ENCODE results near the gene MROH7.

Gene MROH7

DNA sequence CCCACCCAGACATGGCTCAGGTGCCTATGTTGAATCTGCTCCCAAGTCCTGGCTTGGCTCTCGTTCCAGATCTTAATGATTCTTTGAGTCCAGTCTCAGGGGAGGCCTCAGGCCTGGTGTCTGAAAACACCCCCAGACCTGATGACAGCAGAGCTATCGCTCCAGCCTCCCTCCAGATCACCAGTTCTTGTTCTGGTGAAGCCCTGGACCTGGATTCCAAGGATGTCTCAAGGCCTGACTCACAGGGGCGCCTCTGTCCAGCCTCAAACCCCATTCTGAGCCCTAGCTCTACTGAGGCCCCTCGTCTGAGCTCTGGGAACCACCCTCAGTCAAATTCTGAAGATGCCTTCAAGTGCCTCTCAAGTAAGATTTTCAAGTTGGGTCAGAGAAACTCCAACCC lies 11.4 kb downstream of the MROH7 start:
- DNase-seq, result no peak

DNA sequence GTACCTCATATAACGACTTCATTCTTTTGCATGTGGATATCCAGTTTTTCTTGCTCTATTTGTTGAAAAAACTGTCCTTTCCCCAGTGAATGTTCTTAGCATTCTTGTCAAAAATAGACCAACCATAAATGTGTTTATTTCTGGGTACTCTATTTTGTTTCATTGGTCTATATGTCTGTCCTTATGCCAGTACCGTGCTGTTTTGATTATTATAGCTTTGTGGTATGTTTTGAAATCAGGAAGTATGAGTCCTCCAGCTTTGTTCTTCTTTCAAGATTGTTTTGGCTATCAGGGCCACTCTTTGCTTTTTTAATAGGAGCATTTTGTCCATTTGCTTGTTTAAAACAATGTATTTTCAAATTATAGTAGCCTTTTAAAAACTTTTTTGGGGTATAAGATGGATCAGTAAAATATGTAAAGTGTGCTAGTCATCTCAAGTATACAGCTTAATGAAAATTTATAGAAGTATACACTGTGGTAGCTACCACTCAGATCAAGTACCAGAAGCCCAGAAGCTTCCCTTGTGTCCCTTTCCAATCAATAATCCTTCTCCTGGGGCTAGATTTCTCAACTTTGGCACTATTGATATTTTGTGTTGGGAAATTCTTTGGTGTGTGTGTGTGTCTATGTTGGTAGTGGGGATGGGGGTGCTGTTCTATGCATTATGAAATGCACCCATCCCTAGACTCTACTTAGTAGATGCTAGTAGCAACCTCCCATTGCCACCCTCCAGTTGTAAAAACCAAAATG lies 16.8 kb downstream of the MROH7 start:
- no peak for DNase-seq

DNA sequence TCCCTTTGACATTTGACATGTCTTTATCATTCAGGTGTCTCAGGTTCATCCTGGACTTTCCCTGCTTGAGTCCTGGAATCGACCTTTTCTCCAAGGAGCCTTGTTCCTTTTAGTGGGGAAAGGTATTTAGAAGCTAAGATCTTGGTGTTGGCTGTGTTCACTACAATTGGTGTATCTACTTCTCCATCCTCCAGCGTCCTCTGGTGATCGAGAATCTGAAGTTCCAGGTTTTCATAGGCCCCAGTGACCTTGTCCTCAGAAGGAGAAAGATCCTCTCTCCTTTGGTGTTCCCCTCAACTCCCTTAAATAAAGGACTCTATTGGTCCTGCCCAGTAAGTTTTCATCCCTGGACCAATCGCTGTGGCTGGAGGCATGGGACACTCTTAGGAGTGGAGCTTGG lies 22.1 kb downstream of the MROH7 start:
- no peak for DNase-seq

DNA sequence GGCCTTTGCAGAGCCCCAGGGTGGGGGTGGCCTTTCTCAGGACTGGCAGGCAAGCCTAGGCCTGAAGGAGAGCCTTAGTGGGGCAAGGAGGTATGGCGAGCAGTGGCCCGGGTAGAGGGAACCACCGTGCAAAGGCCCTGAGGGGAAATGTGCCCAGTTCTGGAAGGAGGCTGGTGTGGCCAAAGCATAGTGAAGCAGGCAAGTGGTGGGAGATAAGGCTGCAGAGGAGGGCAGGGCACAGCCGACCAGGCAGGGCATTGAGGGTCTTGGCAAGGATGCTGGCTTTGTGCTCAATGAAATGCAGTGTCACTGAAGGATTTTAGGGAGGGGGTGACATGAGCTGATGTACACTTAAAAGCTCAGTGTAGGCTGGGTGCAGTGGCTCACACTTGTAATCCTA lies 22.8 kb downstream of the MROH7 start:
- DNase-seq, result no peak

DNA sequence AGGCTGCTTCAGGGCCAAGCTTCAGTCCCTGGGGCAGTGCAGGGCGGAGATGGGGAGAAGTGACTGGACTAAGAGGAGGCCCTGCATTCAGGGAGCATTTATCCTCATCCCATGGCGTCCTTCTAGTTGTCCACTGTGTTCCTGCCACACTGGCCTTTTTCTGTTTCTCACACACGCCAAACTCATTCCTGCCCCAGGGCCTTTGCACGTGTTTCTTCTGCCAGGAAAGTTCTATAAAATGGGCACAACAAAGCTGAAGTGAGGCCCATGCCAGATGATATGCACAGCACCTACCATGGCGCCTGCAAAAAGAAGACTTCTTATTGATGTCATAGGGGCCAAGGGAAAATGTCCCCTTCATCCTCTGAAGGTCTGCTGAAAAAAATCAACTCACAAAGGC lies 24.3 kb downstream of the MROH7 start:
- DNase-seq, result no peak

DNA sequence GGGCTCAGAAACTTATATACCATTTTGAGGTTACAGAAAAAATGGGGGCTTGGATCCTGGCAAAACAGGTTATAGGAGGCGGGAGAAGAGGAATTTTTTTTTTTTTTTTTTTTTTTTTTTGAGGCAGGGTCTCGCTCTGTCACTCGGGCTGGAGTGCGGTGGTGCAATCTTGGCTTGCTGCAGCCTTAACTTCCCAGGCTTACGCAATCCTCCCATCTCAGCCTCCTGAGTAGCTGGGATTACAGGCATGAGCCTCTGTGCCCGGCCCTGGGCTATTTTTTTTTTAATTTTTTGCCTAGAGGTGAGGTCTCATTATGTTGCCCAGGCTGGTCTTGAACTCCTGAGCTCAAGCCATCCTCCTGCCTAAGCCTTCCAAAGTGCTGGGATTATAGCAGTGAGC lies 24.7 kb downstream of the MROH7 start:
- DNase-seq, result no peak

DNA sequence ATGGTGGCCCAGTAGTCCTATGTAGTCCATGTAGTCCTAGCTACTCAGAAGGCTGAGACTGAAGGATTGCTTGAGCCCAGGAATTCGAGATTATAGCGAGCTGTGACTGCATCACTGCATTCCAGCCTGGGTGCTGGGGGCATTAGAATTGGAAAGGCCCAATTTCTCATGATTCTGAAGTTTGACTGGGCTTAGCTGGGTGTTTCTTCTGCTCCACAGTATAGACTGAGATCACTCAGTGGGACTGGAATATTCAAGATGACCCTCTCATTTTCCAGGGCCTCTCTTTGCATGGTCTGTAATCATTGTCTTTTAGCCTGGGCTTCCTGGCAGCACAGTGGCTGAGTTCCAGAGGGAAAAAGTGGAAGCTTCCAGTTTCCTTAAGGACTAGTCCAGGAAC lies 26.2 kb downstream of the MROH7 start:
- DNase-seq, result no peak

DNA sequence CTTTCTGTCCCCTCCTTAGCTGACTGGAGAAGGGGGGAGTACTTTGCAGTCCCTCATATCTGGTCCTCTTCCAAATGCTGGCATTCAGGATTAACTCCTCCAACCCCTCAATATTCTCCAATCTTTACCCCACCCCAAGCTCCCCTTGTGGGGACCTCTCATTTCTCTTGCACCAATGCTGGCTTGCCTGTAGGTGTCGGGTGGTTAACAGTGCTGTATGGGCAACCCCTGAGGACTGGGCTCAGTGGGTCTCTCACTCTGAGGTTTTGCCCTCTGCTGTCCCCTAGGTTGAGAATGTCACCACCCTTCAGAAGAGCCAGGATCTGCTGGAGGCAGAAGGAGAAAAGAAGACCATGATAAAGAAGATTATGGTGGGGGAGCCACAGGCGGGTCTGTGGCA lies 27.0 kb downstream of the MROH7 start:
- no peak for DNase-seq

DNA sequence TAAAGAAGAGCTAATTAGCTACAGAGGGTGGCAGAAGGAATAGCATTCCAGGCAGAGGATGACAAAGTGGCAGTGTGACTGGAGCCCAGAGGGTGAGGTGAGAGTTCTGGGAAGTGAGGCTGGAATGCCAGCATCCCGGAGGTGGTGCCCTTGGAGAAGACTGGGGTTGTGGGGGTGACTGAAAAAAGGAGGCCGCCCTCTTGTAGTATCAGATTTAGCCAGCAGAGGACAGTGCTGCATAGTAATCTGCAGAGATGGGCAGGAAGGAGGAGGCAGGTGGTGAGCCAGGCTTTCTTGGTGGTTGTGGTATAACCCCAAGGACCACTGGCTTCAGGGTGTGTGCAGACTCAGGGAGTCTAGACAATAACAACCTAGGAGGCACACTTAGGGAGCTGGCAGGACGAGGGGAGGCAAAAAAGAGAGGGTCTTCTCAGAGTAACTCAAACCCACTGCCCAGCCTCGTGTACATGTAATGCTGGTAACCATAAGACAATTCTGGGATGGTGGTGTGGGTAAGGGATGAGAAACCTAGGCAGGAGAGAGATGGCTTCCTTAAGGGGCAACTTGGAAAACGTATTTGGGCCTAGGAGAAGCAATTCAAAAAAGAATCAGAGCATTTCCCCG lies 30.5 kb downstream of the MROH7 start:
- peak; percentile 62 for DNase-seq

DNA sequence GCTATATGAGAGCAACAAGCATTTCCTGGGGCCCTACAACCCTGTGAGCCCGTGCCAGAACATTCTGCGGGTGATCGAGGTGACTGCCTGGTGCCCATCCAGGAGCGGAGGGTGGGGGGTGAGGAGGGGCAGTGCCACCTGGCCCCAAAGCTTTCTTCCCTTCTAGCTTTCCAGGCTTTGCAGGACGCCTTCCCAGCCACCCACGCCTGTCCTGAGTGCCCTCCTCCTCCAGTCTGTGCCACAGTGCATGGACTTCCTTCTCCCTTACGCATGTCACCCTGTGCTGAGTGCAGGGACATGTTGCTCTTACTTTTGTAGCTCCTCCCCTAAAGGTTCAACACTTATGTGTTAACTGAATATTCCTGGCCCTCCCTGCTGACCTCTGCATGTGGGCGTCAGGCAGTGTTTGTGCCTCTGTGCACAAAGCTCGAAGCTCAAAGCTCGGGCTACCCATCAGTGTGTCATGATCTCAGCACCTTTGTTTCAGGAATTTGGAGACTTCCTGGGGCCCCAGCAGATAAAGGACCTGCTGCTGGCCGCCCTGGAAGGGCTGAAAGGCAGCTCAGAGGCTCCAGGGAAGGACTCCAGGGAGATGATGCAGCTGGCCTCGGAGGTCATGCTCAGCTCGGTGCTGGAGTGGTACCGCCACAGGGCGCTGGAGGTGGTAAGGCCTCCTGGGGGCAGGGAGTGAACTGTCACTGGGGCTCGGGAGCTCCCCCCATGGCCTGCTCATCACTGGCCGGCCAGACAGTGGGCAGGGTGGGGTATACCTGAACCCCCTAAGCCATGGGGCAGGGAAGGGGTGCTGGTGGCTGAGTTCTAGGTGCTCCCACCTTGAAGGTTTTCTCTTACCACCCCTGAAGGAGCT lies 37.4 kb downstream of the MROH7 start:
- DNase-seq, result no peak

DNA sequence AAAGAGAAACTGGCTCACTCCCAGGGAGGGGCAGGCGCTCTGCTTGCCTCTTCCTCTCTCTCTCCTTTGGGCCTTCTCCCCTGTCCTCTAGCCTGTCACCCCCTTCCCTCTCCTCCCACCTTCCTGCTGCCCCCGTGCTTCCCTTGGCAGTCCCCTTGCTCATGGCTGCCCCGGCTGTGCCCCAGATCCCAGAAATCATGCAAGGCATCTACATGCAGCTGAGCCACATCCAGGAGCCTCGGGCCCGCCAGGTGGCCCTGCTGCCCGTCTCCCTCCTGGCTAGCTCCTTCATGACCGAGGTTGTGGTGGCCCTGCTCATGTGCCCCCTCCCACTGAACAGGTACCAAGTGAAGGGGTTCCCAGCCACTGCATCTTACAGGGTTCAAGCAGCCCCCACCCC lies 38.1 kb downstream of the MROH7 start:
- DNase-seq, result no peak

DNA sequence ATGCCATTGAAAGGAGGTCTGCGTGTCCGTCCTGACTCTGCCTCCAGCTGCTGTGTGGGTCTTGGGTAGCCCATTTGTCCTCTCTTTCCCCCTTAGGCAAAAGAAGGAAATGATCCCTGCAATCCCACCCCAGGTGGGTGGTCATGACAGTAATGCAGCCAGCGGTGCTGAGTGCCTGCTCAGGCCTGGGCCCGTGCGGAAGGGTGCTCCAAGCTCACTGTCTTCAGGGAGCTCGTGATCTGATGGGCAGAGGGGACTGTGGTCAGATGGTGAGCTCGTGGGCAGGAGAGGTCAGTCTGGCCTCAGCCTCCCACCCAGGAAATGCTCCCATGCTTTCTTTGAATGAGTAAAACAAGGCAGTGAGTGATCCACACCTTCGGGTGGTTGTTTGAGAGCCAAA lies 38.8 kb downstream of the MROH7 start:
- DNase-seq, result no peak

DNA sequence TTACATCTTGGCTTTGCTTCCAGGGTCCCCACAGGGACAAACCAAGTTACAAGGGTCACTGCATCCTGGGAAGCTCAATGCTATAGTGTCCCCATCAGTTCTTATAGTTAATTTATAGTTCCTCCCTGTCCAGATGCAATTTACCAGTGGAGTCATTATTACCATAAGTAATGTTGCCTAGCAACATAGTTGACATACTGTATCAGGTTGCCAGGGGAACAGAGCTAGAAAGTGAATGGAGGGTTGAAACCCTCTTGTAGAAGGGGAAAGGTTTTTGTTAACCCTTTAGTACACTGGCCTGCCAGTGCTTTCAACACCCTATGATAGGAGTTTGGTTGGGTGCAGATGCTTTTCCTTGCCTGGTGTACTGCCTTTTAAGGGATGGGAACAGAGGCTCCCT lies 39.8 kb downstream of the MROH7 start:
- no peak for DNase-seq

DNA sequence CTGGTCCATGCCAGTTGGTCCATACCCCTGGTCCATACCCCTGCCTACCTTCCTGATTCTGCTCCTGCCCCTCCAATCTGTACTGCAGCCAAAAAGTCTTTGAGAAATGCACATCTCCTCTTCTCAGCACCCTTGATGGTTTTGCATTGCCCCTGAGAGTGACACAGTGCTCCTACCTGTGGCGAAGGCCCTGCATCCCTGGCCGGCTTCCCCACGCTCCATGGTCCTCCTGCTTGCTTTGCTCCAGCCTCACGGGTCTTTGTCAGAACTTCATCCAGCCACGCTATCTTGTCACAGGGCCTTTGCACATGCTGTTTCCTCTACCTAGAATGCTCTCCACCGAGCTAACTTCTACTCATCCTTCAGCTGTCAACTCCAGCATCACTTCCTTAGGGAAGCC lies 41.9 kb downstream of the MROH7 start:
- DNase-seq, result no peak

DNA sequence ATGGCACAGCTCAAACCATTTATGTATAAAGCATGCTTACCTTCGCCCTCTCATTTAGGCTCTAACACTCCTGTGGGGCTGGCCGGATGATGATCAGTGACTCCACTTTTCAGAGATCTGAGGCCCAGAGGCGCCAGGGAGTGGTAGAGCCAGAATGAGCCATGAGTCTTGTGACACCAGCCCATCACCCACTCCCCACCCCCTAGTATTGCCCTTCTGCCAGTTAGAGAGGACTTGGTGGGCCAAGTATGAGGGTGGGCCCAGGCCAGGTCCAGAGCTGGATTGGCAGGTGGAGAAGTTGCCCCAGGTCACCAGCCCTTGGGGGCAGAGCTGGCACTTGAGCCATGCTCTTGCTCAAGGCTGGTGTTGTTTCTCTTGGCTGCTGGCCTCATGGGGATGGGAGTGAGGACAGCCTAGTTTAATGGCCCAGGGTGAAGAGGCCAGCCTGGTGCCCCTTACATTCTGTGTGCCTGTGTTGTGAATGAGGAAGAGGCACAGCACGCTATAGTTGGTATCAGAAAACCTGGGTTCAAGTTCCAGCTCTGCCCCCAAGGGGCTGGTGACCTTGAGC lies 43.8 kb downstream of the MROH7 start:
- no peak for DNase-seq

DNA sequence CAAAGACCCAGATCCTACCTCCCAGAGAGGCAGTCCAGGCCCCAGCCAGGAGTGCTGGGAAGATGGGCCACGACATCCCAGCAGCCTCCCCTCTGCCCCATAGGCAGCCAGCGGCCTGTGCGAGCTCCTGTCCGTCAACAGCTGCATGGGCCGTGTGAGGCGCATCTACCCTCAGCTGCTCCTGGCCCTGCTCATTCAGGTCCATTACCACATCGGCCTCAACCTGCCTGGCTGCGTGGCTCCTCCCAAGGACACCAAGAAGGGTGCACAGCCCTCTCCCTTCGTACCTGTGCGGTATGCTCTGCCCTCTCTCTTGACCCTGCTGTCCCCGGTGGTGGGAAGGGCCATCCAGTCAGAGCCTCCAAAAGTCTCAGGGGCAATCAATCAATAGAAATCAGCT lies 44.6 kb downstream of the MROH7 start:
- DNase-seq, result no peak

DNA sequence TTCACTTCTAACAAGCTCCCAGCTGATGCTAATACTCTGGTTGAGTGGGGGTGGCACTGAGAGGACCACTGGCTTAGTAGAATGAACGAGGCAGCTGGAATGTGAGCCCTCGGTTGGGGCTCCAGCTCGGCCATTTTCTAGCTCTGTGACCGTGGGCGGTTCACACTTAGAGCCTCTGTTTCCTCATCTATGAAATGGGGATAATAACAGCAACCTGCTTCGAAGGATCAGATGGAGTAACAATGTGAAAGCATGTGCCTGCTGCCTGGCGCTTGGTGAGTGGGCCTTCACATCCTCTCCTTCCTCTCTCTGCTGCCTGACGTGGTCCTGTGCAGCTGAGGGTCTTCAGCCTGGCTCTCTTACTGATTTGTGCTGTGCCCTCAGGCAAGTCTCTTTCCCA lies 53.2 kb downstream of the MROH7 start:
- no peak for DNase-seq

DNA sequence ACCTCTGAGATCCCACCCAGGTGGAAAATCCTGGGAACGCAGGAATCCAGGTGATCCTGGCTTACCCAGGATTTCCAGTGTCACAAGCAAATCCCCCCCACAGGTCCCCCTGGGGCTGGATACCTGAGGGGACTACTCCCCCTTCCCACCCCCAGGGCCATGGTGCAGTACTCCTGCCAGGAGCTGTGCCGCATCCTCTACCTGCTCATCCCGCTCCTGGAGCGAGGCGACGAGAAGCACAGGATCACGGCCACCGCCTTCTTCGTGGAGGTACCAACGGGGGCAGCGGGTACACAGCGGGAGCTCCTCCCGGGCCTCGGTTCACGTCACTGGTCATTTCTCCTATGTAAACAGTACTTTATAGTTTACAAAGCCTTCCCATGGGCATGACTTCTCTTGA lies 53.6 kb downstream of the MROH7 start:
- DNase-seq, result no peak

DNA sequence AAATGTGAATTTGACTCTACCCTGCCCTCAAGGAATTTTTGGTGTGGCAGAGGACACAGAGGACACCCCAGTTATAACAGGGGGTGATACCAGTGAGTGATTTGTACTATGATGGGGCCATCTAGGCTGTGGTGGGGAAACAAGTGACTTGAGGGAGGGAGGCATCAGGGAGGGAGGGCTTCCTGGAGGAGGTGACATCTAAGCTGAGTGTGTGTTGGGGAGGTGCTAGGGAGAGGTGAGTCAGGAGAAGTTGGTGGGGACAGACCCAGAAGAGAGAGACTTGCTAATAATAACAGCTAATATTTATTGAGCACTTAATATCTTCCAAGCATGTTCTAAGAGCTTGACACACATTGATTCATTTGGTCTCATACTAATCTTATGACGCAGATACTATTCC lies 54.2 kb downstream of the MROH7 start:
- no peak for DNase-seq

DNA sequence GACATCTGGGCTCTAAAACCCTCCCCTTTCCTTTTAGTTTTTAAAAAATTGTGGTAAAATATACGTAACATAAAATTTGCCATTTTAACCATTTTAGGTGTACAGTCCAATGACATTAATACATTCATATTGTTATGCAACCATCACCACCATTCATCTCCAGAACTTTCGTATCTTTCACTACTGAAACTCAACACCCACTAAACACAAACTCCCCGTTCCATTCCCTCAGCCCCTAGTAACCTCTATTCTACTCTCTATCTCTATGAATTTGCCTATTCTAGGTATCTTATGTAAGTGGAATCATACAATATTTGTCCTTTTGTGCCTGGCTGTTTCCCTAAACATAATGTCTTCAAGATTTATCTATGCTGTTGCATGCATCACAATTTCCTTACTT lies 54.7 kb downstream of the MROH7 start:
- DNase-seq, result no peak

DNA sequence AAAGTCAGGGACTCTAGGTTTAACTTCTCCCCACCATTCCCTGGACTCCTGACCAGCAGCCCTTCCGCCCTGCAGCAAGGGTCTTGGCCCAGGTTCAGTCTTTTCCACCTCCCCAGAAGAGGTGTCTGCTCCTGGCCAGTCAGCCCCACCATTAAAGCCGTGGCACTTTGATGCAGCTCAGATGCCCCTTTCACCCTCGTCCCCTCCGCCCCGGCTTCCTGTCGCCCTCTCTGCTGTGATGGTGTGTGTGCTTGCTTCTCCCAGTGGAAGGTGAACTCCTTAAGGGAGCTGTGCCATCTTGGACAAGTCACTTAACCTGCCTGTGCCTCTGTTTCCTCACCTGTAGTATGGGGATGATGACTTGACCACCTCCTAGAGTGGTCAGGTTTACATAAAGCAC lies 56.3 kb downstream of the MROH7 start:
- no peak for DNase-seq

DNA sequence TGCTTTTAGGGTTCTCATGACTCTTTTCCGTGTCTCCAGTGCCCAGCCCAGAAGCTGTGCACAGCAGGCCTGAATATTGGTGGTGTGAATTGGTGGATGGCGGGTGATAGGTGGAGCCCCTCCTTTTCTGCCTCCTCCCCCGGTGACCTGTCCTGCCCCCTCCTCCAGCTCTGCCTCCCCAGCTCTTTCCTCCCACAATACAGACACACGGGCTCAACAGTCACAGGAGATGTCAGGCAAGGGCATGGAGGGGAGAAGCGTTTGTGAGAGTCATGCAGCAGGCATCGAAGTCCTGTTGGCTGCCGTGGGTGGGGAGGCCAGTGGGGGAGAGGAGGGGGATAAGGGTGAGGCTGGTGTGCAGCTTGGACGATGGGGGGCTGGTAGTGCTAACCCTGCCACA lies 56.8 kb downstream of the MROH7 start:
- no peak for DNase-seq

DNA sequence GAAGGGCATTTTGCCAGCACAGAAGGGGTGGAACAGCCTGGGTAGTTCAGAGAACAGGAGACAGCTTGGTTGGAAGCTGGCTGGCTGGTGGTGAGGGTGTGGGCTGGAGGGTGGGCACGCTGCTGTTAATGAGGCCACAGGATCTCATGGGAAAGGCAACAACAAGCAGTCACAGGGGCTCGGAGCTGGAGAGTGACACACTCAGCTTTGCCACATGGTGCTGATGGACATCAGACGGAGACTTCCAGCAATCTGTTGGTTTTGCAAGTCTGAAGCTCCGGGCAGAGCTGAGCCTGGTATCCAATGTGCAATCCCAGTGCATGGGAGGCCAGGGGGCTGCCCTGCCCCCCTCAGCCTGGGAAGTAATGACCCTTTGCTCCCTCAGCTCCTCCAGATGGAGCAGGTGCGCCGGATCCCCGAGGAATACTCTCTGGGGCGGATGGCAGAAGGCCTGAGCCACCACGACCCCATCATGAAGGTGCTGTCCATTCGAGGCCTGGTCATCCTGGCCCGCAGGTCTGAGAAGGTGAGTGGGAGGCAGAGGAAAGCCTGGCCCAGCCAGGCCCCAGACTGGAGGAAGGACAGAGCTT lies 58.4 kb downstream of the MROH7 start:
- no peak for DNase-seq

All from stimulated activated CD4-positive, alpha-beta T cell treated with anti-CD3 and anti-CD28 coated beads, Interleukin-4, amount 100 ng/mL, for 1 hour (primary cell).